CD8-positive, alpha-beta memory T cell (primary cell): ENCODE data around the gene FRMD4A. TPM values are rescaled to one million over a fixed set of nuclear protein-coding genes. Genes with fewer than 3 reads are reported as not detected.

Experiments
- CTCF ChIA-PET: fragments of 350-600 bp; sonication (Branson Sonifier 250); formaldehyde crosslinking; loops from one replicate; lab custom pipeline; 2021; ENCODE audit warnings: antibody characterized with exemption; lab: Charles Lee
- POLR2A ChIA-PET: fragments of 350-600 bp; sonication (Branson Sonifier 250); formaldehyde crosslinking; loops from one replicate; lab custom pipeline; 2021; ENCODE audit warnings: antibody characterized with exemption; lab: Charles Lee
- DNase-seq, 5 donors: peaks; one replicate each; pipeline versions ENCODE4 v3.0.0 to v3.0.0-alpha.2; 2020 to 2022; ENCODE audit warnings: mixed read lengths in 1 of 5
- H3K27ac ChIP-seq: one replicate; pipeline ENCODE4 v1.7.0; 2013; ENCODE audit warnings: low read depth, mild to moderate bottlenecking, low read length, moderate library complexity
- H3K27me3 ChIP-seq: 2 replicates; pipeline ENCODE4 v1.7.0; 2013; ENCODE audit warnings: low read length, mild to moderate bottlenecking; ENCODE audit not compliant: insufficient read depth, poor library complexity, severe bottlenecking
- H3K36me3 ChIP-seq: 2 replicates; pipeline ENCODE4 v1.7.0; 2013; ENCODE audit warnings: mild to moderate bottlenecking, low read length, moderate library complexity; ENCODE audit not compliant: insufficient read depth
- H3K4me1 ChIP-seq: 2 replicates; pipeline ENCODE4 v1.7.0; 2013; ENCODE audit warnings: mild to moderate bottlenecking, low read length, moderate library complexity; ENCODE audit not compliant: insufficient read depth
- H3K4me3 ChIP-seq: 2 replicates; pipeline ENCODE4 v1.7.0; 2013; ENCODE audit warnings: mild to moderate bottlenecking, low read length
- H3K9me3 ChIP-seq: 2 replicates; pipeline ENCODE4 v1.7.0; 2013; ENCODE audit warnings: mild to moderate bottlenecking, low read length
- H3K27ac Mint-ChIP-seq, 8 donors: one replicate each; pipeline ENCODE4 v1.8.0; 2020 to 2021; ENCODE audit warnings: mixed read lengths in 8 of 8, mild to moderate bottlenecking in 6 of 8, inconsistent platforms in 3 of 8, moderate library complexity in 3 of 8
- H3K27me3 Mint-ChIP-seq, 2 donors: one replicate each; pipeline ENCODE4 v1.8.0; 2020 to 2021; ENCODE audit warnings: mixed read lengths in 2 of 2, mild to moderate bottlenecking in 1 of 2, moderate library complexity in 1 of 2
- H3K36me3 Mint-ChIP-seq, 3 donors: one replicate each; pipeline ENCODE4 v1.8.0; 2020 to 2021; ENCODE audit warnings: mixed read lengths in 3 of 3, inconsistent platforms in 1 of 3, mild to moderate bottlenecking in 1 of 3
- H3K4me1 Mint-ChIP-seq, 3 donors: one replicate each; pipeline ENCODE4 v1.8.0; 2020 to 2021; ENCODE audit warnings: mixed read lengths in 3 of 3, inconsistent platforms in 1 of 3, mild to moderate bottlenecking in 1 of 3
- H3K4me3 Mint-ChIP-seq, 7 donors: one replicate each; pipeline ENCODE4 v1.8.0; 2020 to 2021; ENCODE audit warnings: mixed read lengths in 7 of 7, mild to moderate bottlenecking in 6 of 7, moderate library complexity in 4 of 7, inconsistent platforms in 2 of 7
- H3K9me3 Mint-ChIP-seq, 5 donors: one replicate each; pipeline ENCODE4 v1.8.0; 2020 to 2022; ENCODE audit warnings: mixed read lengths in 5 of 5, mild to moderate bottlenecking in 3 of 5, moderate library complexity in 2 of 5, inconsistent platforms in 1 of 5
- polyA plus RNA-seq: library from polyadenylated mRNA; unstranded; fragments of 300-500 nt; fragmentation: Illumina TruSeq; gene quantifications from one replicate; pipeline ENCODE4 v1.2.3, GENCODE V29; 2021
- total RNA-seq, 2 experiments: library from RNA; stranded (reverse); gene quantifications; one replicate each; pipeline ENCODE4 v1.2.3, GENCODE V29; 2021

FRMD4A gene
- total and polyA plus RNA-seq, 3 experiments from 2014 or later, result 0.21 to 2.7 (median 2.1) TPM

GRCh38 chr10:13984647-13985155 is 346.0 kb downstream of the FRMD4A start:
- H3K9me3 Mint-ChIP-seq, result no peaks in the 10 kb centered on the region
- no peaks in the 10 kb centered on the region for H3K36me3 ChIP-seq

DNA sequence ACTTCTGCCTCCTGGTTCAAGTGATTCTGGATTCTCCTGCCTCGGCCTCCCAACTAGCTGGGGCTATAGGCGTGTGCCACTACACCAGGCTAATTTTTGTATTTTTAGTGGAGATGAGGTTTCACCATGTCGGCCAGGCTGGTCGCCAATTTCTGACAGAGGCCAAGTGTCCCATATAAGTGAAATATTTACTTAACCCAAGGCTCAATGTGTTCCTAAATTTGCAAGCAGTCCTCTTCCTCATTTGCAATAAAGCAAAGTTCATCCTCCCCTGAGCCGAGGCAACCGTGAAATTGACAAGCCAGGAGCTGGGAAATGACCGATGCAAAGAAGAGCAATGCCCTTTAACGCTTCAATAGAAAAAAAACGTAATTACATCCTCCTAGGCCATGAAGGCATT is 347.7 kb downstream of the FRMD4A start:
- H3K4me1 Mint-ChIP-seq, result peaks cover 6% of the 10 kb centered on the region in 3 donors
- Histone ChIP-seq H3K9me3 (no peaks in the 10 kb centered on the region), H3K27me3 (no peaks in the 10 kb centered on the region), H3K4me1 (no peaks in the 10 kb centered on the region), H3K36me3 (no peaks in the 10 kb centered on the region), H3K27ac (no peak overlapping the region), H3K4me3 (no peak overlapping the region)
- H3K4me3 Mint-ChIP-seq, result no peak overlapping the region
- H3K9me3 Mint-ChIP-seq, result no peaks in the 10 kb centered on the region
- peaks cover 0 to 3% (median 0%) of the 10 kb centered on the region in 3 donors for H3K36me3 Mint-ChIP-seq
- ChIA-PET CTCF (no interaction called here), POLR2A (no interaction called here)
- peaks cover 0 to 2% of the 10 kb centered on the region in 2 donors for H3K27me3 Mint-ChIP-seq
- H3K27ac Mint-ChIP-seq, result no peak overlapping the region
- DNase-seq, result no peak

More at GRCh38 chr10:13984647-13985155, 346.0 kb downstream of the FRMD4A start:
- CTCF ChIA-PET, result no interaction called here
- no peak for DNase-seq
- no peak overlapping the region for H3K27ac Mint-ChIP-seq
- Histone ChIP-seq H3K4me3 (no peak overlapping the region), H3K27ac (no peak overlapping the region), H3K27me3 (no peaks in the 10 kb centered on the region), H3K9me3 (no peaks in the 10 kb centered on the region), H3K4me1 (no peaks in the 10 kb centered on the region)
- POLR2A ChIA-PET, result no interaction called here
- peaks cover 0 to 3% (median 0%) of the 10 kb centered on the region in 3 donors for H3K36me3 Mint-ChIP-seq
- peaks cover 0 to 2% of the 10 kb centered on the region in 2 donors for H3K27me3 Mint-ChIP-seq
- H3K4me3 Mint-ChIP-seq, result no peak overlapping the region
- peaks cover 6% of the 10 kb centered on the region in 3 donors for H3K4me1 Mint-ChIP-seq

GRCh38 chr10:13978533-13979115 is 352.1 kb downstream of the FRMD4A start:
- H3K27me3 Mint-ChIP-seq, result peaks cover 1 to 4% of the 10 kb centered on the region in 2 donors
- H3K36me3 Mint-ChIP-seq, result no peaks in the 10 kb centered on the region
- no peak overlapping the region for H3K4me3 Mint-ChIP-seq
- Histone ChIP-seq H3K36me3 (no peaks in the 10 kb centered on the region), H3K27me3 (no peaks in the 10 kb centered on the region), H3K4me1 (no peaks in the 10 kb centered on the region), H3K4me3 (no peak overlapping the region), H3K9me3 (no peaks in the 10 kb centered on the region), H3K27ac (no peak overlapping the region)
- no peaks in the 10 kb centered on the region for H3K9me3 Mint-ChIP-seq
- no peak for DNase-seq
- POLR2A ChIA-PET, result no interaction called here
- no peaks in the 10 kb centered on the region for H3K4me1 Mint-ChIP-seq
- CTCF ChIA-PET, result no interaction called here
- H3K27ac Mint-ChIP-seq, result no peak overlapping the region

GRCh38 chr10:13977861-13978532 is 352.7 kb downstream of the FRMD4A start:
- DNase-seq, result no peak
- no peaks in the 10 kb centered on the region for H3K36me3 Mint-ChIP-seq
- H3K27ac Mint-ChIP-seq, result no peak overlapping the region
- CTCF ChIA-PET, result no interaction called here
- no peak overlapping the region for H3K4me3 ChIP-seq
- no peak overlapping the region for H3K4me3 Mint-ChIP-seq
- no peaks in the 10 kb centered on the region for H3K4me1 ChIP-seq
- H3K9me3 ChIP-seq, result no peaks in the 10 kb centered on the region
- H3K4me1 Mint-ChIP-seq, result no peaks in the 10 kb centered on the region
- POLR2A ChIA-PET, result no interaction called here
- H3K36me3 ChIP-seq, result no peaks in the 10 kb centered on the region
- no peaks in the 10 kb centered on the region for H3K27me3 ChIP-seq
- H3K9me3 Mint-ChIP-seq, result no peaks in the 10 kb centered on the region
- H3K27me3 Mint-ChIP-seq, result peaks cover 0 to 4% of the 10 kb centered on the region in 2 donors
- H3K27ac ChIP-seq, result no peak overlapping the region

- no peak overlapping the region for H3K27ac ChIP-seq
- ChIA-PET CTCF (no interaction called here), POLR2A (no interaction called here)
- H3K9me3 ChIP-seq, result no peaks in the 10 kb centered on the region
- Mint-ChIP-seq H3K27me3 (peaks cover 0 to 12% of the 10 kb centered on the region in 2 donors), H3K27ac (no peak overlapping the region), H3K36me3 (no peaks in the 10 kb centered on the region), H3K9me3 (no peaks in the 10 kb centered on the region), H3K4me1 (no peaks in the 10 kb centered on the region), H3K4me3 (no peak overlapping the region)
- no peaks in the 10 kb centered on the region for H3K27me3 ChIP-seq
- DNase-seq, result no peak
- H3K36me3 ChIP-seq, result no peaks in the 10 kb centered on the region
- no peaks in the 10 kb centered on the region for H3K4me1 ChIP-seq
- no peak overlapping the region for H3K4me3 ChIP-seq
These were observed 357.0 kb downstream of the FRMD4A start for GRCh38 chr10:13973742-13974141.

DNA sequence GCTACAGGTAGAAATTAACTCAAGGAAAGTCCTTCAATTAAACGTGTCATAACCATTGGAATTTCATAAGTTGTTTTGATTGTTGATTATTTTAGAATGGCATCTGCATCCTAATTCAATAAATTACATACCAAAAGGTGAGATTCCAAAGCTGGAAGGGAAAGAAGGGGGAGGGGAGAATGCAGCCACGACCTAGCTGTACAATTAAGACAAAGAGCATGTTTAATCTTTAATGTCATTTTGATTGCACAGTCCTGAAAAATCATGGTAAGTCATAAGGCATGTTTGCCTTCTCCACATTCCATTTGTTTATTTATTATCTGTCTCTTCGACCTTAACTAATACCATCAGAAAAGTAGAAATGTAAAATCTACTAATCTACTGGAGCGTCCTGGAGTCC is 358.1 kb downstream of the FRMD4A start:
- Histone ChIP-seq H3K27me3 (no peaks in the 10 kb centered on the region), H3K36me3 (no peaks in the 10 kb centered on the region), H3K4me1 (no peaks in the 10 kb centered on the region), H3K27ac (no peak overlapping the region), H3K4me3 (no peak overlapping the region), H3K9me3 (no peaks in the 10 kb centered on the region)
- ChIA-PET POLR2A (no interaction called here), CTCF (no interaction called here)
- peaks cover 0 to under 1% (median 0%) of the 10 kb centered on the region in 5 donors for H3K9me3 Mint-ChIP-seq
- H3K36me3 Mint-ChIP-seq, result no peaks in the 10 kb centered on the region
- no peaks in the 10 kb centered on the region for H3K4me1 Mint-ChIP-seq
- peak overlapping the region in 1 of 8 donors; percentile 59 for H3K27ac Mint-ChIP-seq
- peaks cover 1 to 11% of the 10 kb centered on the region in 2 donors for H3K27me3 Mint-ChIP-seq
- DNase-seq, result no peak
- no peak overlapping the region for H3K4me3 Mint-ChIP-seq

- H3K27ac ChIP-seq, result no peak overlapping the region
- CTCF ChIA-PET, result no interaction called here
These were observed 358.9 kb downstream of the FRMD4A start for GRCh38 chr10:13971601-13972475.

More at GRCh38 chr10:13971601-13972475, 358.9 kb downstream of the FRMD4A start:
- Histone ChIP-seq H3K4me3 (no peak overlapping the region), H3K36me3 (no peaks in the 10 kb centered on the region), H3K9me3 (no peaks in the 10 kb centered on the region), H3K27me3 (no peaks in the 10 kb centered on the region), H3K4me1 (no peaks in the 10 kb centered on the region)
- Mint-ChIP-seq H3K27ac (no peak overlapping the region), H3K4me3 (no peak overlapping the region), H3K9me3 (peaks cover 0 to 3% (median 0%) of the 10 kb centered on the region in 5 donors), H3K4me1 (no peaks in the 10 kb centered on the region), H3K27me3 (peaks cover 1 to 9% of the 10 kb centered on the region in 2 donors), H3K36me3 (no peaks in the 10 kb centered on the region)
- POLR2A ChIA-PET, result no interaction called here
- no peak for DNase-seq
